Adrenal gland (tissue), 12 donors: ENCODE measurements around the gene GFER. TPM values are rescaled to one million over a fixed set of nuclear protein-coding genes. Genes with fewer than 3 reads are reported as not detected.

Experiments used
- DNase-seq, 7 donors: peaks; one replicate each; pipeline ENCODE4 v3.0.0-alpha.2; 2019 to 2020
- H3K27ac ChIP-seq, 5 donors: fragments of 200-600 bp; sonication (generic) in 4 of 5; 1 replicate in 3 of 5; 2 replicates in 2 of 5; pipeline versions ENCODE4 v1.5.1 to v1.8.0; 2016 to 2020; ENCODE audit warnings: mild to moderate bottlenecking in 1 of 5
- H3K27me3 ChIP-seq: fragments of 200-600 bp; 2 replicates; pipeline ENCODE4 v1.8.0; 2021
- H3K36me3 ChIP-seq, 2 donors: fragments of 200-600 bp; replicated peaks in 1 of 2; 1 replicate in 1 of 2; 2 replicates in 1 of 2; pipeline versions ENCODE4 v1.5.1 to v1.8.0; 2018 to 2022
- H3K4me1 ChIP-seq, 2 donors: fragments of 200-600 bp; replicated peaks in 1 of 2; 1 replicate in 1 of 2; 2 replicates in 1 of 2; pipeline versions ENCODE4 v1.5.1 to v1.8.0; 2018 to 2021
- H3K4me3 ChIP-seq, 4 donors: fragments of 200-600 bp; sonication (generic) in 3 of 4; one replicate each; pipeline ENCODE4 v1.5.1; 2016 to 2018
- H3K9me3 ChIP-seq, 3 donors: fragments of 200-600 bp; sonication (generic) in 1 of 3; replicated peaks in 1 of 3; 1 replicate in 2 of 3; 2 replicates in 1 of 3; pipeline versions ENCODE4 v1.5.1 to v1.8.0; 2016 to 2021
- CTCF ChIP-seq, 6 experiments: fragments of 450-650 bp in 4 of 6; fragments of 200-600 bp in 2 of 6; sonication (generic) in 1 of 6; IDR thresholded peaks; 1 replicate in 5 of 6; 2 replicates in 1 of 6; pipeline versions ENCODE4 v1.5.1 to v1.8.0; 2016 to 2021; ENCODE audit warnings: antibody characterized with exemption in 6 of 6, mild to moderate bottlenecking in 2 of 6, moderate library complexity in 1 of 6
- POLR2A ChIP-seq, 2 donors: fragments of 450-650 bp; IDR thresholded peaks; one replicate each; pipeline ENCODE4 v1.6.1; 2017; ENCODE audit warnings: antibody characterized with exemption in 2 of 2, mild to moderate bottlenecking in 2 of 2, moderate library complexity in 1 of 2
- WGBS, 4 donors: extraction: QIAGEN DNeasy Blood & Tissue Kit in 2 of 4; methylation state at CpG; one replicate each; pipeline versions ENCODE4 v1.1.5 to v1.1.7; 2013 to 2017; 5-methylcytosine and 5-hydroxymethylcytosine counted together
- intact Hi-C, 2 donors: fragments of 100-400 bp; cut with DNase I; formaldehyde crosslinking; loops; one replicate each; pipeline versions ENCODE4 v1.14.1 to v1.15.0; 2022 to 2023
- polyA plus RNA-seq, 3 donors: library from polyadenylated mRNA; stranded (reverse); fragments of 200-250 nt in 2 of 3; fragments of 350-450 nt in 1 of 3; fragmentation: Illumina TruSeq in 1 of 3; extraction: RNeasy Lipid Tissue Mini Kit (QIAGEN cat#74804) in 1 of 3; gene quantifications; one replicate each; pipeline ENCODE4 v1.2.3, GENCODE V29; 2013 to 2014
- total RNA-seq, 9 donors: library from RNA; depleted of rRNA in 4 of 9; stranded (reverse); fragments of >200 nt in 4 of 9; fragments of 120-200 nt in 1 of 9; fragmentation: NEBNext Ultra II Directional in 1 of 9; extraction: Animal tissue kit (Norgen Biotek cat#: 25700) in 1 of 9; gene quantifications; one replicate each; pipeline versions ENCODE4 v1.1.0 to v1.2.4, GENCODE V29; 2013 to 2023
- donor health status: healthy with polysubstance abuse.
- donor health status: Bipolar disorder and iron deficiency.
- donor health status: DM: yes; HTN: yes; CAD: no.
- donor health status: DM: no; HTN: no; CAD: no.
- donor health status: DM: no; HTN: no; CAD: no.
- donor health status: DM: yes; HTN: yes; CAD: no.

GFER gene
- total and polyA plus RNA-seq, 12 donors: 16.4 to 60.8 (median 27.8) TPM

DNA sequence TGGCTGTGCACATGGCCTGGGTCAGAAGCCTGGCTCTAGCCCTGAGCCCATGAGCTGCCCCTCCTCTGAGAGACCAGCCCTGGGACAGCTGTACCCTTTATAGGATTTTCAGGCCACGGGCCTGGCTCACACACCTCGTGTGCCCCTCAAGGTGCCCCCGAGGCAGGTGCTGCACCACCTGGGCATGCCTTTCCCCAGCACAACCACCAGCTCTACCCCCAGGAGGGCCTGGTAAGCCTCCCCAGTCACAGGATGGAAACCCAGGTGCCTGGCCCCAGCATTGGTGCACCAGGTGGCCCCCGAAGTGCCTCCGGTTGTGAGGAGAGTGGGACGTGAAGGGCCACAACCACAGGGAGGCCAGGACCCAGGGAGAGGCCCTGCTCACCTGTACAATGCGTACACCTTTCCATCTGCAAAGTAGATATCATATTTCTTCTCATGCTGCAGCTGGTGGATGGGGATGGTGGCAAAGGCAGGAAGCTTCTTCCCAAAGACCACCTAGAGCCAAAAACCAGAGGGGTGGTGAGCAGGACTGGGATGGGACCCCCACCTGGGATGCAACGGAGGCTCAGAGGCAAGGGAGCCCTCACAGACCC is 19.3 kb downstream of the GFER start:
- no peak overlapping the region for H3K4me3 ChIP-seq
- TF ChIP-seq POLR2A (IDR thresholded peaks at IDR 0.05): no peak
- TF ChIP-seq CTCF (IDR thresholded peaks at IDR 0.05): no peak
- no peaks in the 10 kb centered on the region for H3K9me3 ChIP-seq
- H3K36me3 ChIP-seq: peaks cover 0 to 52% of the 10 kb centered on the region in 2 donors
- DNase-seq: no peak
- intact Hi-C loops: no loop called here
- H3K4me1 ChIP-seq: peaks cover 10 to 37% of the 10 kb centered on the region in 2 donors
- no peaks in the 10 kb centered on the region for H3K27me3 ChIP-seq
- H3K27ac ChIP-seq: peak overlapping the region in 2 of 5 donors; percentile 22 to 49
- 63 to 81% (median 69%) methylated on average over 2 to 8 of the region's 8 CpGs for WGBS, 4 donors

GRCh38 chr16:2003827-2004641 is 20.0 kb downstream of the GFER start:
- Histone ChIP-seq H3K27ac (peak overlapping the region in 2 of 5 donors; percentile 22 to 49), H3K4me3 (no peak overlapping the region), H3K36me3 (peaks cover 0 to 45% of the 10 kb centered on the region in 2 donors), H3K9me3 (no peaks in the 10 kb centered on the region), H3K27me3 (no peaks in the 10 kb centered on the region), H3K4me1 (peaks cover 17 to 42% of the 10 kb centered on the region in 2 donors)
- DNase-seq: peak; percentile 86 to 96 (median 93)
- WGBS, 4 donors: 27 to 60% (median 41%) methylated on average over 3 to 36 of the region's 36 CpGs
- TF ChIP-seq CTCF (IDR thresholded peaks at IDR 0.05): peak; percentile 91 to 97 (median 94)
- TF ChIP-seq POLR2A (IDR thresholded peaks at IDR 0.05): no peak
- intact Hi-C loops: no loop called here

GRCh38 chr16:2004795-2005517 is 21.0 kb downstream of the GFER start:
- intact Hi-C loops: loop anchor here in 1 of 2 donors (5.0 kb wide), 1 partner anchor 147 kb away; no protein-coding TSS in a partner anchor
- peaks cover 18 to 42% of the 10 kb centered on the region in 2 donors for H3K4me1 ChIP-seq
- no peak for DNase-seq
- 67 to 74% (median 74%) methylated on average over 15 to 34 of the region's 34 CpGs for WGBS, 4 donors
- H3K36me3 ChIP-seq: peaks cover 0 to 35% of the 10 kb centered on the region in 2 donors
- H3K9me3 ChIP-seq: no peaks in the 10 kb centered on the region
- H3K4me3 ChIP-seq: no peak overlapping the region
- no peak overlapping the region for H3K27ac ChIP-seq
- no peaks in the 10 kb centered on the region for H3K27me3 ChIP-seq
- TF ChIP-seq POLR2A (IDR thresholded peaks at IDR 0.05): no peak
- TF ChIP-seq CTCF (IDR thresholded peaks at IDR 0.05): no peak

DNA sequence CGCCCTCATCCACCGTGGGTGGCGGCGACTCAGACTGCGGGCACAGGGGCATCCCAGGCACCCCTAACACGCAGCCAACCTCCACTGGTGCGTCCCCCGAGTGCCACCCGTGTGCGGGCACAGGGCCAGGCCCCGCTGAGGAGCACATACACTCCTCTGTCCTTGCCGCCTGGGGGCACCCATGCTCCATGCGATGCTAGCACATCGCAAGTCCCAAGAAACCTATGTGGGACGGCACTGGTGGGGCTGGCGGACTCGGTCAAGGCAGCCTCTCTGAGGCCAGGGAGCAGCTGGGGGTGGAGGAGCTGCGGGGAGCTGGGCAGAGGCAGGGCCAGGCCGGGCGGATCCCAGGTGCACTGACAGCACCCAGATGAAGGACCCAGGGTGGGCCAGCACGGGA is 21.7 kb downstream of the GFER start:
- peaks cover 24 to 48% of the 10 kb centered on the region in 2 donors for H3K4me1 ChIP-seq
- TF ChIP-seq POLR2A (IDR thresholded peaks at IDR 0.05): no peak
- no peak for TF ChIP-seq CTCF (IDR thresholded peaks at IDR 0.05)
- no peaks in the 10 kb centered on the region for H3K9me3 ChIP-seq
- intact Hi-C loops: loop anchor here in 1 of 2 donors (5.0 kb wide), 1 partner anchor 147 kb away; no protein-coding TSS in a partner anchor
- 50 to 63% (median 55%) methylated on average over 10 to 21 of the region's 21 CpGs for WGBS, 4 donors
- H3K4me3 ChIP-seq: no peak overlapping the region
- H3K27me3 ChIP-seq: no peaks in the 10 kb centered on the region
- no peak overlapping the region for H3K27ac ChIP-seq
- H3K36me3 ChIP-seq: peaks cover 0 to 28% of the 10 kb centered on the region in 2 donors
- no peak for DNase-seq
